H1 (cell line): ENCODE measurements around the gene SLC7A10.

Experiments
- BACH1 ChIP-seq: IDR thresholded peaks from 2 replicates; pipeline ENCODE4 v1.6.1; 2012; ENCODE audit warnings: low read length, improper control_type of control experiment
- CTCF ChIP-seq, 3 experiments: IDR thresholded peaks; 1 replicate in 2 of 3; 2 replicates in 1 of 3; pipeline versions ENCODE4 v1.5.1 to v1.6.1; 2011; ENCODE audit warnings: low read length in 3 of 3, mild to moderate bottlenecking in 3 of 3, inconsistent platforms in 2 of 3, low read depth in 1 of 3, moderate library complexity in 1 of 3; ENCODE audit not compliant: insufficient read depth in 1 of 3; ENCODE audit errors: control extremely low read depth in 1 of 3
- EZH2 ChIP-seq: fragments of 200-600 bp; sonication (generic); IDR thresholded peaks from 2 replicates; pipeline ENCODE4 v1.7.1; 2012; ENCODE audit warnings: low read depth, mild to moderate bottlenecking, moderate library complexity, low read length, inconsistent platforms; ENCODE audit not compliant: severe bottlenecking
- GTF2F1 ChIP-seq: IDR thresholded peaks from 2 replicates; pipeline ENCODE4 v1.6.1; 2012; ENCODE audit warnings: low read depth, low read length, improper control_type of control experiment, borderline replicate concordance
- KDM1A ChIP-seq: fragments of 200-600, 300-600 bp; sonication (generic); IDR thresholded peaks from 2 replicates; pipeline ENCODE4 v1.7.1; 2016; ENCODE audit warnings: mild to moderate bottlenecking, low read length, borderline replicate concordance
- NANOG ChIP-seq: IDR thresholded peaks from 2 replicates; pipeline ENCODE4 v1.6.1; 2011; ENCODE audit warnings: low read length, low read depth, mild to moderate bottlenecking, inconsistent platforms; ENCODE audit not compliant: insufficient read depth, poor library complexity, severe bottlenecking
- RAD21 ChIP-seq, 2 experiments: IDR thresholded peaks in 1 of 2; conservative IDR thresholded peaks in 1 of 2; 2 replicates each; pipeline ENCODE4 v1.6.1; 2011; ENCODE audit warnings: low read depth in 2 of 2, low read length in 2 of 2, improper control_type of control experiment in 1 of 2, inconsistent platforms in 1 of 2, mild to moderate bottlenecking in 1 of 2, moderate library complexity in 1 of 2
- TAF1 ChIP-seq: IDR thresholded peaks from 2 replicates; pipeline ENCODE4 v1.6.1; 2011; ENCODE audit warnings: mild to moderate bottlenecking, low read depth, low read length

GRCh38 chr19:33229962-33230361 lies 4.3 kb upstream of the SLC7A10 start:
- no peak for TF ChIP-seq RAD21 (IDR thresholded peaks at IDR 0.05 in 1 of 2, conservative IDR thresholded peaks at IDR 0.05 in 1 of 2; ENCODE audit: low read depth in 2 of 2, low read length in 2 of 2)
- TF ChIP-seq BACH1: no peak
- TF ChIP-seq EZH2: no peak
- no peak for TF ChIP-seq CTCF (IDR thresholded peaks at IDR 0.05; ENCODE audit: control extremely low read depth in 1 of 3, insufficient read depth in 1 of 3, low read depth in 1 of 3, low read length in 3 of 3)
- TF ChIP-seq GTF2F1: no peak
- no peak for TF ChIP-seq TAF1
- no peak for TF ChIP-seq NANOG
- no peak for TF ChIP-seq KDM1A
